Neural cell (in vitro differentiated cells): ENCODE results near the gene HOXC12. TPM values are rescaled to one million over a fixed set of nuclear protein-coding genes. Genes with fewer than 3 reads are reported as not detected.

Experiments used
- H2AFZ ChIP-seq: fragments of 200-600, 300-800 bp; sonication (generic), shearing (Covaris generic); 2 replicates; pipeline ENCODE4 v1.6.0; 2014; ENCODE audit warnings: low read depth, mild to moderate bottlenecking, antibody characterized with exemption, low read length, moderate library complexity
- H3F3A ChIP-seq: fragments of 200-600 bp; shearing (Covaris generic); 2 replicates; pipeline ENCODE4 v1.6.1; 2016; ENCODE audit warnings: mild to moderate bottlenecking, moderate library complexity, mixed read lengths, antibody characterized with exemption, low read length; ENCODE audit not compliant: insufficient read depth, poor library complexity, severe bottlenecking
- H3K27ac ChIP-seq: fragments of 200-600, 300-800 bp; sonication (generic), shearing (Covaris generic); 2 replicates; pipeline ENCODE4 v1.5.1; 2014; ENCODE audit warnings: mild to moderate bottlenecking, low read length, moderate library complexity
- H3K27me3 ChIP-seq: fragments of 300-800, 200-600 bp; sonication (generic), shearing (Covaris generic); 2 replicates; pipeline ENCODE4 v1.6.0; 2014; ENCODE audit warnings: mild to moderate bottlenecking, low read depth, low read length, moderate library complexity; ENCODE audit not compliant: insufficient read depth
- H3K36me3 ChIP-seq: fragments of 300-800, 200-600 bp; sonication (generic), shearing (Covaris generic); 2 replicates; pipeline ENCODE4 v1.5.1; 2014; ENCODE audit warnings: mild to moderate bottlenecking, antibody characterized with exemption, low read length, moderate library complexity; ENCODE audit not compliant: insufficient read depth
- H3K4me2 ChIP-seq: fragments of 300-800, 200-600 bp; sonication (generic), shearing (Covaris generic); 2 replicates; pipeline ENCODE4 v1.6.0; 2014; ENCODE audit warnings: mild to moderate bottlenecking, low read length
- H3K4me3 ChIP-seq: fragments of 300-800, 200-600 bp; sonication (generic), shearing (Covaris generic); 2 replicates; pipeline ENCODE4 v1.5.1; 2014; ENCODE audit warnings: mild to moderate bottlenecking, low read length, moderate library complexity
- H3K79me2 ChIP-seq: fragments of 200-600 bp; shearing (Covaris generic); replicated peaks from 2 replicates; pipeline ENCODE4 v1.6.0; 2014; ENCODE audit warnings: mild to moderate bottlenecking, low read length, moderate library complexity; ENCODE audit not compliant: insufficient read depth
- H3K9ac ChIP-seq: fragments of 300-800, 200-600 bp; sonication (generic), shearing (Covaris generic); 2 replicates; pipeline ENCODE4 v1.6.1; 2016; ENCODE audit warnings: mild to moderate bottlenecking, low read length, mixed read lengths
- H3K9me2 ChIP-seq: fragments of 200-600 bp; shearing (Covaris generic); 2 replicates; pipeline ENCODE4 v1.6.1; 2016; ENCODE audit warnings: mild to moderate bottlenecking, low read length, mixed read lengths; ENCODE audit not compliant: insufficient read depth
- H3K9me3 ChIP-seq: fragments of 200-600, 300-800 bp; sonication (generic), shearing (Covaris generic); 2 replicates; pipeline ENCODE4 v1.6.1; 2016; ENCODE audit warnings: mild to moderate bottlenecking, mixed run types, low read length, moderate library complexity, mixed read lengths
- H4K20me1 ChIP-seq: fragments of 200-600 bp; shearing (Covaris generic); 2 replicates; pipeline ENCODE4 v1.6.1; 2016; ENCODE audit warnings: mild to moderate bottlenecking, mixed run types; ENCODE audit not compliant: insufficient read depth
- EP300 ChIP-seq: fragments of 450-650 bp; conservative IDR thresholded peaks from 2 replicates; pipeline ENCODE4 v1.6.1; 2014; ENCODE audit warnings: antibody characterized with exemption, mild to moderate bottlenecking, moderate library complexity; ENCODE audit not compliant: poor library complexity, severe bottlenecking
- EZH2 ChIP-seq: fragments of 200-600, 300-800 bp; shearing (Covaris generic), sonication (generic); IDR thresholded peaks from 2 replicates; pipeline ENCODE4 v1.6.1; 2014; ENCODE audit warnings: antibody characterized with exemption, low read length, borderline replicate concordance, mild to moderate bottlenecking; ENCODE audit not compliant: insufficient read depth, poor library complexity, severe bottlenecking
- MXI1 ChIP-seq: fragments of 450-650 bp; conservative IDR thresholded peaks from 2 replicates; pipeline ENCODE4 v1.6.1; 2014; ENCODE audit warnings: antibody characterized with exemption, mild to moderate bottlenecking; ENCODE audit not compliant: poor library complexity, severe bottlenecking
- POLR2AphosphoS5 ChIP-seq: IDR thresholded peaks from 2 replicates; pipeline ENCODE4 v1.6.1; 2012
- RAD21 ChIP-seq: fragments of 450-650 bp; conservative IDR thresholded peaks from 2 replicates; pipeline ENCODE4 v1.6.1; 2014; ENCODE audit warnings: antibody characterized with exemption, mild to moderate bottlenecking, moderate library complexity
- SMC3 ChIP-seq: fragments of 450-650 bp; conservative IDR thresholded peaks from 2 replicates; pipeline ENCODE4 v1.6.1; 2014; ENCODE audit warnings: antibody characterized with exemption, mild to moderate bottlenecking, moderate library complexity; ENCODE audit not compliant: poor library complexity
- TAF1 ChIP-seq: IDR thresholded peaks from 2 replicates; pipeline ENCODE4 v1.6.1; 2012; ENCODE audit warnings: low read depth
- polyA plus RNA-seq: library from polyadenylated mRNA; depleted of rRNA; stranded (reverse); fragments of >200 nt; gene quantifications from 2 replicates; pipeline ENCODE4 v1.2.3, GENCODE V29; 2014
- TF ChIP-seq, protein P1 (sequence below): IDR thresholded peaks from 2 replicates; pipeline ENCODE4 v1.6.1; 2012; ENCODE audit warnings: borderline replicate concordance
- TF ChIP-seq, protein P2 (sequence below): fragments of 450-650 bp; IDR thresholded peaks from 2 replicates; pipeline ENCODE4 v1.5.1; 2014; ENCODE audit warnings: antibody characterized with exemption, mild to moderate bottlenecking, moderate library complexity; ENCODE audit not compliant: poor library complexity, severe bottlenecking

HOXC12 gene
- polyA plus RNA-seq, 1 donor from 2014 or later = not detected

DNA sequence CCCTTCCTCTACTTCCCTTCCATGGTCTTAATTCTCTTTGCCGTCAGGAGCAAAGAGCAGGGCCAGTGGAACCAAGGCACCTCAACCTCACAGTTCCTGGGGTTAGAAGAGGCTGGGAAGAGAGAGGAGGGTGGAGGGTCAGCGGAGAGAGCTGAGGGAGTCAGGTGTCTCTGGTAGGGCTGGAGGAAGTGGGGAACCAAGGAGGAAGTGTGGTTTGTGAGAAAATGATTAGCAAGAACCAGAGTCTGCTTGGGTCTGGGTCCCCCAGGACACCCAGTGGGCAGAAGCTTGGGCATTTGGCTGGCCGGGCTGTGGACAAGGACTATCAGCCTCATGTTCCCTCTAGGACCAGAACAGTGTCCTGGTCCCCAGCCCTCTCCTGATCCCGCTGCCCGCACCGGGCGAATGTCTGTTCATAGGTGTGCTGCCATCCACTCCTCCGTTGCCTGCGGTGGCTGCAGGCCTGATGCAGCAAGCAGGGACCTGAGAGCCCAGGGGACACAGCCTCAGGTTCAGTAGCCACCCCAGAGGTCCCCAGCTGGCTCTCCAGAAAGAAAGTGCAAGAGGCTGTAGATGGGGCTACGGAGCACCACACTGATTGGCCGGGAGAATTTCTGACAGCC is 2.3 kb downstream of the HOXC12 start:
- H3K9me3 ChIP-seq = no peaks in the 10 kb centered on the region
- H3K9ac ChIP-seq = no peak overlapping the region
- no peak overlapping the region for H3K4me2 ChIP-seq
- TF ChIP-seq, protein P1, sequence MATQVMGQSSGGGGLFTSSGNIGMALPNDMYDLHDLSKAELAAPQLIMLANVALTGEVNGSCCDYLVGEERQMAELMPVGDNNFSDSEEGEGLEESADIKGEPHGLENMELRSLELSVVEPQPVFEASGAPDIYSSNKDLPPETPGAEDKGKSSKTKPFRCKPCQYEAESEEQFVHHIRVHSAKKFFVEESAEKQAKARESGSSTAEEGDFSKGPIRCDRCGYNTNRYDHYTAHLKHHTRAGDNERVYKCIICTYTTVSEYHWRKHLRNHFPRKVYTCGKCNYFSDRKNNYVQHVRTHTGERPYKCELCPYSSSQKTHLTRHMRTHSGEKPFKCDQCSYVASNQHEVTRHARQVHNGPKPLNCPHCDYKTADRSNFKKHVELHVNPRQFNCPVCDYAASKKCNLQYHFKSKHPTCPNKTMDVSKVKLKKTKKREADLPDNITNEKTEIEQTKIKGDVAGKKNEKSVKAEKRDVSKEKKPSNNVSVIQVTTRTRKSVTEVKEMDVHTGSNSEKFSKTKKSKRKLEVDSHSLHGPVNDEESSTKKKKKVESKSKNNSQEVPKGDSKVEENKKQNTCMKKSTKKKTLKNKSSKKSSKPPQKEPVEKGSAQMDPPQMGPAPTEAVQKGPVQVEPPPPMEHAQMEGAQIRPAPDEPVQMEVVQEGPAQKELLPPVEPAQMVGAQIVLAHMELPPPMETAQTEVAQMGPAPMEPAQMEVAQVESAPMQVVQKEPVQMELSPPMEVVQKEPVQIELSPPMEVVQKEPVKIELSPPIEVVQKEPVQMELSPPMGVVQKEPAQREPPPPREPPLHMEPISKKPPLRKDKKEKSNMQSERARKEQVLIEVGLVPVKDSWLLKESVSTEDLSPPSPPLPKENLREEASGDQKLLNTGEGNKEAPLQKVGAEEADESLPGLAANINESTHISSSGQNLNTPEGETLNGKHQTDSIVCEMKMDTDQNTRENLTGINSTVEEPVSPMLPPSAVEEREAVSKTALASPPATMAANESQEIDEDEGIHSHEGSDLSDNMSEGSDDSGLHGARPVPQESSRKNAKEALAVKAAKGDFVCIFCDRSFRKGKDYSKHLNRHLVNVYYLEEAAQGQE = no peak
- TF ChIP-seq POLR2AphosphoS5 = no peak
- TF ChIP-seq EZH2 = no peak
- TF ChIP-seq, protein P2, sequence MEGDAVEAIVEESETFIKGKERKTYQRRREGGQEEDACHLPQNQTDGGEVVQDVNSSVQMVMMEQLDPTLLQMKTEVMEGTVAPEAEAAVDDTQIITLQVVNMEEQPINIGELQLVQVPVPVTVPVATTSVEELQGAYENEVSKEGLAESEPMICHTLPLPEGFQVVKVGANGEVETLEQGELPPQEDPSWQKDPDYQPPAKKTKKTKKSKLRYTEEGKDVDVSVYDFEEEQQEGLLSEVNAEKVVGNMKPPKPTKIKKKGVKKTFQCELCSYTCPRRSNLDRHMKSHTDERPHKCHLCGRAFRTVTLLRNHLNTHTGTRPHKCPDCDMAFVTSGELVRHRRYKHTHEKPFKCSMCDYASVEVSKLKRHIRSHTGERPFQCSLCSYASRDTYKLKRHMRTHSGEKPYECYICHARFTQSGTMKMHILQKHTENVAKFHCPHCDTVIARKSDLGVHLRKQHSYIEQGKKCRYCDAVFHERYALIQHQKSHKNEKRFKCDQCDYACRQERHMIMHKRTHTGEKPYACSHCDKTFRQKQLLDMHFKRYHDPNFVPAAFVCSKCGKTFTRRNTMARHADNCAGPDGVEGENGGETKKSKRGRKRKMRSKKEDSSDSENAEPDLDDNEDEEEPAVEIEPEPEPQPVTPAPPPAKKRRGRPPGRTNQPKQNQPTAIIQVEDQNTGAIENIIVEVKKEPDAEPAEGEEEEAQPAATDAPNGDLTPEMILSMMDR = no peak
- no peak for TF ChIP-seq EP300
- TF ChIP-seq MXI1 = no peak
- TF ChIP-seq RAD21 = no peak
- TF ChIP-seq SMC3 = no peak
- no peak overlapping the region for H3K4me3 ChIP-seq
- H3K27ac ChIP-seq = no peak overlapping the region
- H3K79me2 ChIP-seq = no peaks in the 10 kb centered on the region
- no peaks in the 10 kb centered on the region for H3F3A ChIP-seq
- H2AFZ ChIP-seq = no peak overlapping the region
- H3K36me3 ChIP-seq = no peaks in the 10 kb centered on the region
- no peaks in the 10 kb centered on the region for H3K9me2 ChIP-seq
- H3K27me3 ChIP-seq = peaks cover 100% of the 10 kb centered on the region
- H4K20me1 ChIP-seq = no peaks in the 10 kb centered on the region

DNA sequence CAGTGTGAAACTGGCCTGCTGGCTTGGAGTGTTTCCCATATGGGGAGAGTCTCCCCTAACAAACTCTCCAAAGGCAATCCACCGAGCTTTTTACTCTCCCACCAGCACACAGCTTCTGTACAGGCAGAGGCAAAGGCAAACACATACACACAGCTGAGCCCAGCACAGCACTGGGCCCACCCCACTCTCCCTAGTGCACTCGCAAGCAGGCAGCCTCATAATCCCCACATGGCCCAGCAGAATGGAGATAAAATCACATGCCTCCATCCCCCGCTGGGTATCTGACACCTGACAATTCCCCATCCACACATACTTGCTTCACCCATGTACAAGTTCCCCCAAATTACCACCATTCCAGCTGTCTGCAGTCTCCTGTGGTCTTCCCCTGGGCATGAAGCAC is 3.4 kb downstream of the HOXC12 start:
- Histone ChIP-seq H3K9me2 (no peaks in the 10 kb centered on the region), H3K79me2 (no peaks in the 10 kb centered on the region), H3K27me3 (peaks cover 100% of the 10 kb centered on the region), H3K9me3 (no peaks in the 10 kb centered on the region), H3K4me2 (no peak overlapping the region), H3F3A (no peaks in the 10 kb centered on the region), H3K36me3 (no peaks in the 10 kb centered on the region), H2AFZ (no peak overlapping the region), H3K9ac (no peak overlapping the region), H3K27ac (no peak overlapping the region), H4K20me1 (no peaks in the 10 kb centered on the region), H3K4me3 (no peak overlapping the region)
- TF ChIP-seq MXI1 = no peak
- TF ChIP-seq, protein P2 = no peak
- no peak for TF ChIP-seq SMC3
- no peak for TF ChIP-seq TAF1
- no peak for TF ChIP-seq POLR2AphosphoS5
- TF ChIP-seq, protein P1 = no peak
- no peak for TF ChIP-seq EZH2
- no peak for TF ChIP-seq EP300
- TF ChIP-seq RAD21 = no peak
